ENCODE measurements around the gene STAG3.
"Not testable (repeated sequence)": the region's sequence is repeated elsewhere in the genome, so short reads cannot be mapped to it uniquely, and the experiment has no call there.

The STAG3 gene

GRCh38 chr7:100177045-100178001 is at the start of gene STAG3, which contains the start of gene GPC2:
Gene STAG3, plus strand, starts transcription at chr7:100177918. Its CDS starts 2,639 bp downstream, at chr7:100180557.
Gene GPC2, minus strand, starts transcription at chr7:100177381. Its CDS starts 182 bp downstream, at chr7:100177199.
- peak; percentile 96 for DNase-seq

- no peak for DNase-seq
These were observed 49.1 kb upstream of the STAG3 start for GRCh38 chr7:100128637-100128963.

DNA sequence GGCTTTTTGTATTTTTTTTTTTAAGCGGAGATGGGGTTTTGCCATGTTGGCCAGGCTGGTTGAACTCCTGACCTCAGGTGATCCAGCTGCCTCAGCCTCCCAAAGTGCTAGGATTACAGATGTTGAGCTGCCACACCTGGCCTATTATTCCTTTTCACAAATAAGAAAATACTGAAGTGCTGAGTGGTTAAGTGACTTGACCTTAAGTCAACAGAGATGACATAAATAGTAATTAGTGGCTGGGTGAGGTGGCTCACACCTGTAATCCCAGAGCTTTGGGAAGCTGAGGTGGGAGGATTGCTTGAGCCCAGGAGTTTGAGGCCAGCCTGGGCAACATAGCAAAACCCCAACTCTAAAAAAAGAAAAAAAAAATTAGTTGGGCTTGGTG is 47.5 kb upstream of the STAG3 start:
- DNase-seq, result not testable (repeated sequence)

GRCh38 chr7:100130608-100131453 is 46.9 kb upstream of the STAG3 start:
- peak; percentile 49 for DNase-seq

GRCh38 chr7:100132126-100132525 is 45.6 kb upstream of the STAG3 start:
- no peak for DNase-seq

DNA sequence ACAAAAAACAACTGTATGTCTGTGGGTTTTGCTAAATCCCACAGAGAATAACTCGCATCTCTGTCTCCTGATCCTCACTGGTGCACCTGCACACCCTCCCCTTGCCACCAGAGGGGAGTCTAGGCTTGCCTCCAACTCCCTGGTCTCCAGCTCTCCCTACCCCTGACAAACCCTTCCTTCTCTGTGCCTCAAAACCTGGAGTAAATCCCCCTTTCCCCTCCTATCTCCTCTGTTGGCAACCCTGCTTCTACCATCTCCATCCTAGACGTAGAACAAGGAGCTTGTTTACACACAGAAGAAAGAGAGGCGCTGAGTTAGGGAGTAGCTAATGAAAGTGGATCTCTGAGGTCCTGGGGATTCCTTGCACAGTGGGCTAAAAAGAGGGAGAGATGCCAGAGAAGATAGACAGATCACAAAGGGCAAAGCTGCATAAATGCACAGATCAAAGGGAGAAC is 45.0 kb upstream of the STAG3 start:
- DNase-seq, result peak; percentile 71

- peak; percentile 33 for DNase-seq
These were observed 39.6 kb upstream of the STAG3 start for GRCh38 chr7:100137851-100138760.

- no peak for DNase-seq
These were observed 36.2 kb upstream of the STAG3 start for GRCh38 chr7:100141555-100141949.

- no peak for DNase-seq
These were observed 35.3 kb upstream of the STAG3 start for GRCh38 chr7:100142461-100142860.

- not testable (repeated sequence) for DNase-seq
These were observed 31.4 kb upstream of the STAG3 start for GRCh38 chr7:100146350-100146749.

- no peak for DNase-seq
These were observed 30.4 kb upstream of the STAG3 start for GRCh38 chr7:100147278-100147677.

- DNase-seq, result no peak
These were observed 29.5 kb upstream of the STAG3 start for GRCh38 chr7:100148225-100148558.

- peak; percentile 98 for DNase-seq
These were observed 29.0 kb upstream of the STAG3 start, which contains the start of gene LAMTOR4 for GRCh38 chr7:100148559-100149328. Gene LAMTOR4, plus strand, starts transcription at chr7:100148918. Its CDS starts 55 bp downstream, at chr7:100148973.

- DNase-seq, result no peak
These were observed 25.3 kb upstream of the STAG3 start for GRCh38 chr7:100152404-100152803.

DNA sequence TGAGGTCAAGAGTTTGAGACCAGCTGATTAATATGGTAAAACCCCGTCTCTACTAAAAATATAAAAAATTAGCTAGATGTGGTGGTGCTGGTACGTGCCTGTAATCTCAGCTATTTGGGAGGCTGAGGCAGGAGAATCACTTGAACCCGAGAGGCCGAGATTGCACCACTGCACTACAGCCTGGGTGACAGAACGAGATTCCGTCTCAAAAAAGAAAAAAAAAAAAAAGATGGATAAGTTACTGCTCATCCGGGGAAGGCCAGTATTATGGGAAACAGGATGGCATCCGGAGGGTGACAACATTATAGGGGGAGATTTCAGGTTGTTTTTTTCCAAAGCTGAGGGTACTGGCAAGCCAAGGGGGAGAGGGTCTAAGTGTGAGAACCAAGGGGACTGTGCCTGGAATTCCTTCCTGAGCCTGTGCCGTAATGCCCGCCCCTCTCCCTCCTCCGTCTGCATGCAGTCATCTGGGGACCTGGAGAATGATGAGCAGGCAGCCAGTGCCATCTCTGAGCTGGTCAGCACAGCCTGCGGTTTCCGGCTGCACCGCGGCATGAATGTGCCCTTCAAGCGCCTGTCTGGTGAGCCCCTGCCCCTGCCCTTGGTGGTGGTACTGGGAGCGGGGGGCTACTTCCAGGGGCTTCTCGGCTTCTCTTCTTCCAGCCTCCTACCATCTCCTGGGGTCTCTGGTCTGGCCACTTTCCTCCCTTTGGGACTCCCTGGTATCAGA is 24.6 kb upstream of the STAG3 start:
- no peak for DNase-seq

DNA sequence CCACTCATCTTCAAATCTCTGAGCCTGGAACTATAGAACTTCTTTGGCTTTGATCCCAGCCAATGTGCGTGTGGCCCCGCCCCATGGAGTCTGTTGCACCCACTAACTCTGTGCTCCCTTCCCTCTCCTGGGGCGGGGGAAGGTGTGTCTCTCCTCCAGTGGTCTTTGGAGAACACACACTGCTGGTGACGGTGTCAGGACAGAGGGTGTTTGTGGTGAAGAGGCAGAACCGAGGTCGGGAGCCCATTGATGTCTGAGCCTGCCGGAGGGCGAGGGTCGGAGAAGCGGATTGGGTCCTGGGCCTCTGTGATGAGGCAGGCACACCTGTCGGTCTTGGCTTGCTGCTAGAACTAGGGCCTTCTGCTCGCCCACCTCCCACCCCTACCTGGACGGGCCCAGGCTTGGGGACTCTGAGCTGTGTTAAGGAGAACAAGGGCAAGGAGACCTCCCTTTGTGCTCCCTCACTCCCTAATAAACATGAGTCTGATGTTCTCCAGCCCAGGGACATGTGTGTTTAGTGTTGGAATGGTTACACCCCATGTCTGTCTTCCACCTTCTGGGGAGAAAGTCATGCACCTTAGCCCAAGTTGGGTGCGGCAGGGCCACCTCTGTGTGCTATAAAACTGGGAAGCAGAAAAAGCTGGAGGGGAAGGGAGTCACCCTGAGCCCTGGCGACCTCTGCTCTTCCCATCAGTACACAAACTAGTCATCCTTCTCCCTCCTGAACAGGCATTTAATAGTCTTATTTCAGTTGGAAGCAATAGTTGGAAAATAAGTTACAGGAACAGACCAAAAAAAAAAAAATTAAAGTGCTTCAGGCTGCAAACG is 23.8 kb upstream of the STAG3 start:
- no peak for DNase-seq

DNA sequence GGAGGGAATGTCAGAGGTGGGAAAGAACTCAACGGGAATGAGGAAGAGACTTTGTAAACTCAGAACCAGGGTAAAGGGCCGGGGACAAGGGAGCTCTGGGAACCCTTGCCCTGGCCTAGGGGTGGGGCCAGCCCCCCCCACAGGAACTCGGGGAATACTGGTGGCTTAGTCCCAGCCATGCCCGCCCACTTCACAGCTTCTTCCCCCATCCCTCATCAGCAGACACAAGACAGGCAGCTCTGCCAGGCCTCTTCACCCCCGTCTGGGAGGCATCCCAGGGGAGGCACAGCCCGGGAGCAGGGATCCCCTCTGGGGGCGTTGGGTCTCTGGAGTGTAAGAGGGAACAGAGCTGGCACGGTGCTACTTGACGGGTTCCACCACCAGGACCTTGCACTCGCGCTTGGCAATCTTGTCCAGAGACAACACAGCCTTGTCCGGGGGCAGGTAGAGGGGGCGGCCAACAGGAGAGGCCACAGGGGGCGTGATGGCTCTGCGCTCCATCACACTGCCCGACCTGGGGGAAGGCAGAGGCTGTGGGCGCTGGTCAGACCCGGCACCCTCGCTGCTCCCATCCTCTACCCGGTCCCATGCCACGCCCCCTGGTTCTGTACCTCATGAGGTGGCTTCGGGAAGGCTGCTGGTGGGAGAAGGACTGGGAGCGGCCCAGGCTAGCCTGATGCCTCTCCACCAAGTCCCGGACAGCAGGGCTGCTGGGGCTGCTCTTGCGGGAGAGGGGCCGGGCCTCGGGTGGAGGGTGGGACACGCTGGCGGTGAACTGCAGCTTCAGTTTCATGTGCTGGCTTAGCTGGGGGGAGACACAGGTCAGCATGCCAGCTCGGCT is 22.8 kb upstream of the STAG3 start:
- no peak for DNase-seq

DNA sequence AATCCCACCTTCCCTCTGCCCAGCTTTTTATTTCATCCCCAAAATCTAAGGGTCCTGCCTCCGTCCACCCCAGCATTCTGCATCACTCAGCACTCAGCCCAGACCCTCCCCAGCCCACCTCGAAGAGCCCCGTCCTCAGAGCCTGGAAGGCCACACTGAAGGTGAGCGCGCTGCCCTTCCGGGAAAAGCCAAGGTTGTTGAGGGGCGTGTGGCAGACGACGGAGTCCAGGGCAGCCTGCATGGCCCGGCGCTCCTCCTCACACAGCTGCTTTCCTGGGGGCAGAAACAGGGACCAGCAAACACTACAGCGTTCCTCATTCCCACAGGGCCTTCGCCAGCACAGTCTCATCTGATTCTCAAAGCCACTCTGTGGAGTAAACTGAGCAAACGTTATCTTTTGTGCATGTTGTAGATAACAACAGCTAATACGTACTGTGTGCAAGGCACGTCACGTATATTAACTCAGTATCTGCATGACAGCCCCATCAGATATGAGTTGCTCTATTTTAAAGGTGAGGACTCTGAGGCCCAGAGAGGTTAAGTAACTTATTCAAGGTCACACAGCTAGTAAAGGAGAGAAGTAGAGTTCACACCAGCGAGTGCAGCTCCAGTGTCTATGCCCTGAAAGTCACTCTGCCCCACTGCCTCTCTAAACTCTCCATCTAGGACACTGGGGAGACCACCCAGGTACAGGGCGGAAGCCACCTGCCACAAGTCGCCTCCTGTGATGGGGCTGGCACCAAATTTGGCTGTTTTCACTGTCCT is 22.0 kb upstream of the STAG3 start:
- DNase-seq, result no peak
